ENCODE results near the gene TPM4. TPM values are rescaled to one million over a fixed set of nuclear protein-coding genes. Genes with fewer than 3 reads are reported as not detected.
A peak's percentile ranks its signal among the peaks of the same experiment; 100 is the strongest.

Gene TPM4
- total RNA-seq, 1 donor from 2014 or later = 235 TPM

GRCh38 chr19:16075430-16076153, 703 bp upstream of the TPM4 start:
- DNase-seq (ENCODE audit: low read depth) = no peak
- Histone ChIP-seq H3K27me3 (ENCODE audit: control insufficient read depth, insufficient read depth, low read length) (no peaks in the 10 kb centered on the region), H3K4me3 (ENCODE audit: low read depth, low read length) (peak overlapping the region; percentile 73), H3K36me3 (ENCODE audit: control insufficient read depth, insufficient read depth, low read length) (peaks cover 13% of the 10 kb centered on the region)
- FAIRE-seq = no peak
- no peak for TF ChIP-seq CTCF (IDR thresholded peaks at IDR 0.05; ENCODE audit: insufficient read depth, low read length, severe bottlenecking)

- TF ChIP-seq CTCF (IDR thresholded peaks at IDR 0.05; ENCODE audit: insufficient read depth, low read length, severe bottlenecking) = no peak
- FAIRE-seq = no peak
- Histone ChIP-seq H3K36me3 (ENCODE audit: control insufficient read depth, insufficient read depth, low read length) (peaks cover 21% of the 10 kb centered on the region), H3K4me3 (ENCODE audit: low read depth, low read length) (peak overlapping the region; percentile 73), H3K27me3 (ENCODE audit: control insufficient read depth, insufficient read depth, low read length) (no peaks in the 10 kb centered on the region)
- DNase-seq (ENCODE audit: low read depth) = no peak
Measured at GRCh38 chr19:16076958-16077611, 790 bp downstream of the TPM4 start.

DNA sequence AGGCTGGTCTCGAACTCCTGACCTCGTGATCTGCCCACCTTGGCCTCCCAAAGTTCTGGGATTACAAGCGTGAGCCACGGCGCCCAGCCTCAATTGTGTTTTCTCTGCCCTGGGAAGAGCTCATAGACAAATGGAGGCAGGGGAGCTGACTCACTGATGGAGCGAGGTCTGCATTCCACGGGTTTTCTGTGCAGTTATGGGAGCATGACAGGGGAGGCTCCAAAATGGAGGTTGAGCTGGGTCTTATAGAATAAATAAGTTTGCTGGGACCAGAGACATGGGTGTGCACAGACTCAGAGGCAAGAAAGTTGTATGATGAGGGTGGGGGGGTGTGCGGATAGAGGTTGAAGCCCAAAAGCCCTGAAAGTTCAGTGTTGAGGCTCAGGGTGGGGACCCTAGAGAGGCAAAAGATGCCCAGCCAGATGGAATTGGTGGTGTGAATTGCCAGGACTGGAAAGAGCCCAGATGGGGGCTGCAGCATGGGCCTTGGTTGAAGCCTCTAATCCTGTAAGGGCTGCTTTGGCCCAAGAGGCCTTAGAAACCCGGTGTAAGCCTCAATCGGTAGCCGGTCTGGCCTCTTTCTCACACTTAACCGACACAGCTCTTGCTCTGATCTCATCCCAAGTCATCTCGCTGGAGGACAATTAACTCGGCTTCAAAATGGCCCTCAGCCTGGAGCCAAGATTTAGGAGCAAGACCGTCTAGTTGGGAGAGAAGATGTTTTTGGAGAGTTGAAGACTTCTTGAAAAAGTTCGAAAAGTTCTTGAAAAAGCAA, 1.9 kb downstream of the TPM4 start:
- peak overlapping the region; percentile 73 for H3K4me3 ChIP-seq (ENCODE audit: low read depth, low read length)
- DNase-seq (ENCODE audit: low read depth) (peak; percentile 81), FAIRE-seq (no peak)
- H3K27me3 ChIP-seq (ENCODE audit: control insufficient read depth, insufficient read depth, low read length) = no peaks in the 10 kb centered on the region
- no peak for TF ChIP-seq CTCF (IDR thresholded peaks at IDR 0.05; ENCODE audit: insufficient read depth, low read length, severe bottlenecking)
- H3K36me3 ChIP-seq (ENCODE audit: control insufficient read depth, insufficient read depth, low read length) = peaks cover 23% of the 10 kb centered on the region

DNA sequence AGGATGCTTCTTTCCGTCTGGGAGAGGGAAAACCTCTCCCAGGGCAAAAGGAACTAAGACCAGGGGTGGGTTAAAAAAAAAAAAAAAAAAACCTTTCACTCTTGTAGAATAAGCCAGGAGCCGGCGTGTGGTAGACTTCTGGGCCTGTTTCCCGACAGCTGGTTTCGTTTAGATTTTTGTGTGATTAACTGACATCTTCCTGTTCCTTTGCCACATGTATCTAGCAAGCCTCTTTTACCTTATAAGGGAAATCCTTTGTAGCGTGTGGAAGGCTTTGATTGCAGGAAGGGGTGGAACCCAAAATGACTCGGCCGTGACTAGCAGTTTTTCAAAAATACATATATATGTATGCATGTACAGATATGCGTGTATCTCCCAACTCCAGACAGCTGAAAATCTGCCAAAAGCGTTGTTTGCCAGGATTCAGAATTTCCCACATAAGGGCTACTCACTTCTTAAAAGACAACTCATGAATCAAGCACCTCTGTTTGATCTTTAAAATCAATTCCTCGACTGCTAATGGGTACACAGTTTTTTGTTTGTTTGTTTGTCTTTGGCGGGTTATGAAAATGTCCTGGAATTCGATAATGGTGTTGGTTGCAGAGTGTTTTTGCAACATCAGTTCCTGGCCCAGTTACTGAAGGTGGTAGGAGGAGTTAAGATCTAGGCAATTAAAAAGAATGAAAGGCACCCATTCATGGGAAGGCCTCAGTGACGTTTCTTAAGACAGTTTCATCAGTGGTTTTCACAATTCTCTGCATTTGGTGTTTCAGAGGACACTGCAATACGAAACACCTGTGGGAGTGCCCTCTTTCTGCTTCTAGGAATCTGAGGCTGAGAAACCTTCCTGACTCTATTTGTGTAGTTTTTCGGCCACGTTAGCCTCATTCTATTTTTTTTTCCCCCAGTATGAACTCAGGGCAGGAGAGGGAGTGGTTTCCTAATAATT, 2.7 kb downstream of the TPM4 start:
- no peak for FAIRE-seq
- peak; percentile 94 for DNase-seq (ENCODE audit: low read depth)

More for the DNA sequence above, 2.7 kb downstream of the TPM4 start:
- Histone ChIP-seq H3K4me3 (ENCODE audit: low read depth, low read length) (peak overlapping the region; percentile 73), H3K36me3 (ENCODE audit: control insufficient read depth, insufficient read depth, low read length) (peaks cover 23% of the 10 kb centered on the region), H3K27me3 (ENCODE audit: control insufficient read depth, insufficient read depth, low read length) (no peaks in the 10 kb centered on the region)
- no peak for TF ChIP-seq CTCF (IDR thresholded peaks at IDR 0.05; ENCODE audit: insufficient read depth, low read length, severe bottlenecking)
